ENCODE data around the gene LARP7.
"Not testable (repeated sequence)": the region's sequence is repeated elsewhere in the genome, so short reads cannot be mapped to it uniquely, and the experiment has no call there.

Gene LARP7

GRCh38 chr4:112704991-112705845 lies 68.3 kb downstream of the LARP7 start:
- DNase-seq: peak; percentile 68
- TF ChIP-seq CTCF (IDR thresholded peaks at IDR 0.05; ENCODE audit: low read depth, low read length): no peak
- H3K4me3 ChIP-seq (ENCODE audit: low read depth, low read length): peak overlapping the region; percentile 67

DNA sequence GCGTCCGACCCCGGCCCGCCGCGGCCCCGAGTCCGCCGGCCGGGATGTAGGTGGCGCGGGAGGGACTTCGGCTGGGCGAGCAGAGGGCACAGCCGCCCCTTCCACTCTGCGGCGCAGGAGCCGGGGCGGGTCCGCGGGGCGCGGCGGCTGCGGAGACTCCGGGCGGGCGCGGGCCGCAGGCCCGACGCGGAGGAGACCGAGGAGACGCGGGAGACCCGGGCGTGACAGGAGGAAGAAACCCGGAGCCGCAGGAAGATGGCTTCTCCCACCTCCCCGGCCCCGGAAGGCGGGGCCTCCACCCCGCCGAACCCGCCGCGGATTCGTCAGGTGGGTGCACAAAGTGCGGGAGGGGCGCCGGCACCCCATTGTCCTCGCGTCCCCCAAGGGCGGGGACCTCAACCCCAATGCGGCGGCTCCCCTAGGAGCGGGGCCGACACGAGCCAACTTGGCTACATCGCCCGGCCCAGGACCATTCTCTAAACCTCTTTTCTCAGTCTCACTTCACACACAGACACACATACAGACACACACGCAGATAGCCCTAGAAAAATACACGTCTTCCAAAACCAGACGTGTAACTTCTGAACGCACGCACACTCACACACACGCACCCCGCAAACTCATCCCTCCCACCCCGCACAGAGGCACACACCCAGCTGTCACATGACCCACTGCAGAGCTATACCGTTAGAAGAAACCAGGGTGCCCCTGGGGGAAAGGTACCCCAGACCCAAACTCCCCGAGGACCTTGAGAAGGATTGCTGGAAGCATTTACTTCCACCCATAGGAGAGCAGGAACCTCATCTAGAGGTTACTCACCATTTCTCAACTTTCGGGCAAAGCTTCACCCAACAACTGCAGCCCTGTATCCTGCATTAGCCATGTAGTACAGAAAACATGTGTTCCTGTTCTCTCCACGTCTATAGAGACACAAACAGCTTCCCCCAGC lies 69.2 kb downstream of the LARP7 start:
- not testable (repeated sequence) for H3K36me3 ChIP-seq, H3K4me1 ChIP-seq, H3K27me3 ChIP-seq, H3K9me3 ChIP-seq
- DNase-seq: peak; percentile 42
- peak overlapping the region; percentile 81 for H3K4me3 ChIP-seq (ENCODE audit: low read depth, low read length)

More at GRCh38 chr4:112704991-112705845, 68.3 kb downstream of the LARP7 start:
- H3K36me3 ChIP-seq: no peaks in the 10 kb centered on the region
- no peaks in the 10 kb centered on the region for H3K27me3 ChIP-seq
- H3K4me1 ChIP-seq: peaks cover 3% of the 10 kb centered on the region; the same call in 1 of the 2 replicates
- no peaks in the 10 kb centered on the region for H3K9me3 ChIP-seq

DNA sequence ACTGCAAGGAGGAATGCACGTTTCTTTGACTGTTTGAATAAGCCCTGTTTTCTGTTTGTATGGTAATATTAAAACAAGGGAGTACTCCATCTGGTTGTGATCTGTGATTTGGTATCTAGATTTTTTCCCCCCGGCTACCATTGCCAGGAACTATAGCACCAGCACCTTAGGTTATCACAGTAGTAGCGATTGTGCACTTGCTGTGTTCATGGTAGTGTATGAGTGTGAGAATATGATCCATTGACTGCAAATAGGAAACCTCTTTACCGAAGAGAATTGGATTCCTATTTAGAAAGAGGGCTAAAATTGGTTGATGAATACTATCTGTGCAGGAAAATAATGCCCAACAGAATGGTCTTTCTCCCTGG lies 69.9 kb downstream of the LARP7 start:
- H3K36me3 ChIP-seq: no peaks in the 10 kb centered on the region
- no peak for DNase-seq
- H3K4me3 ChIP-seq (ENCODE audit: low read depth, low read length): peak overlapping the region; percentile 81
- no peaks in the 10 kb centered on the region for H3K9me3 ChIP-seq
- H3K27me3 ChIP-seq: no peaks in the 10 kb centered on the region
- H3K4me1 ChIP-seq: peaks cover 3% of the 10 kb centered on the region; the same call in 1 of the 2 replicates
- TF ChIP-seq CTCF (IDR thresholded peaks at IDR 0.05; ENCODE audit: low read depth, low read length): no peak

All from BE2C (cell line).